ENCODE results near the gene ZFP64. TPM values are rescaled to one million over a fixed set of nuclear protein-coding genes. Genes with fewer than 3 reads are reported as not detected.

ZFP64 gene
- total and polyA plus RNA-seq, 10 donors, result 3.2 to 16.5 (median 11.2) TPM

DNA sequence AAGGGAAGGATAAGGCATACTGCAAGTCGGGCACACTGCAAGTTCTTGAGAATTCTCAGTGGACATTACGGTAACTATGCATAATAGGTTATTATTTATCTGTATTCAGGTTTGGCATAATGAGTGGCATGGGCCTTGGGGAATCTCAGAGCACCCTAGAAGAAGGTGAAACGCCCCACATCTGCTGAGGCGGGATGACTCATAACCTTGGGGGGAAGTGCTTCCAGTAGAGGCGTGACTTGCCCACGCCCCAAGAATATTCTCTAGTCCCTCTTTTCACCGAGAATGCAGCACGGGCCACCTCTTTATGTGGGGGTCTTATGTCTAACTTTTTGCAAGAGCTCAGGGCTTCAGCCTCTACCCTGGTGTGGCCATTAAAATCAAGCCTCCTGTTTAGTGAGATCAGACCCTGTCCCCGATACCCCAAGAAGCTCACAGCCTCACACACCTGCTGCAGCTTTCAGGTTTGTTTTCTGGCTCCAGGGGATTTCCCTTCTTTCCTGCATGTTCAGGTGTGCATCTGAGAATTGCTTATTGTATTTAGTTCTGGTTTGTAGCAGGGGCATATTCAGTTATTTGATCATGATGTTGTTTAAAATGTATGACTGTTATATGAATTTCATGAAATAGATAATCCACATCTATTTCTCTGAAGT lies 19.1 kb downstream of the ZFP64 start:
- 76 to 82% (median 77%) methylated on average over 9 of the region's 9 CpGs for WGBS, 5 donors
- H3K4me3 ChIP-seq, result no peak overlapping the region
- H3K36me3 ChIP-seq, result peaks cover 0 to 50% (median 5%) of the 10 kb centered on the region in 6 donors
- no peak overlapping the region for H3K27ac ChIP-seq
- no peaks in the 10 kb centered on the region for H3K4me1 ChIP-seq
- no peak for TF ChIP-seq POLR2AphosphoS5 (IDR thresholded peaks at IDR 0.05)
- TF ChIP-seq POLR2A (IDR thresholded peaks at IDR 0.05), result no peak
- no peak for TF ChIP-seq CTCF (IDR thresholded peaks at IDR 0.05 in 8 of 11, conservative IDR thresholded peaks at IDR 0.05 in 3 of 11)
- intact Hi-C loops (cut with DNase I; ENCODE audit: low total_unique reads), result no loop called here
- no peak for DNase-seq
- no peaks in the 10 kb centered on the region for H3K27me3 ChIP-seq (replicated peaks in 1 of 7)
- H3K9me3 ChIP-seq, result no peaks in the 10 kb centered on the region

- no peaks in the 10 kb centered on the region for H3K27me3 ChIP-seq (replicated peaks in 1 of 7)
- intact Hi-C loops (cut with DNase I; ENCODE audit: low total_unique reads), result no loop called here
- no peak overlapping the region for H3K4me3 ChIP-seq
- peaks cover 0 to 10% (median 8%) of the 10 kb centered on the region in 8 donors for H3K9me3 ChIP-seq
- H3K4me1 ChIP-seq, result no peaks in the 10 kb centered on the region
- 96 to 99% (median 97%) methylated on average over 8 of the region's 8 CpGs for WGBS, 5 donors
- DNase-seq, result no peak
- TF ChIP-seq POLR2AphosphoS5 (IDR thresholded peaks at IDR 0.05), result no peak
- TF ChIP-seq POLR2A (IDR thresholded peaks at IDR 0.05), result no peak
- no peak for TF ChIP-seq CTCF (IDR thresholded peaks at IDR 0.05 in 8 of 11, conservative IDR thresholded peaks at IDR 0.05 in 3 of 11)
- H3K27ac ChIP-seq, result no peak overlapping the region
- H3K36me3 ChIP-seq, result peaks cover 0 to 62% (median 7%) of the 10 kb centered on the region in 6 donors
Measured at GRCh38 chr20:52171025-52171424, 20.6 kb downstream of the ZFP64 start.

- no peak for DNase-seq
- no peak overlapping the region for H3K27ac ChIP-seq
- WGBS, 5 donors, result 77 to 94% (median 86%) methylated on average over 1 of the region's 1 CpG
- peaks cover 0 to 73% (median 30%) of the 10 kb centered on the region in 6 donors for H3K36me3 ChIP-seq
- no peak overlapping the region for H3K4me3 ChIP-seq
- peaks cover 0 to 17% (median 9%) of the 10 kb centered on the region in 8 donors for H3K9me3 ChIP-seq
- no peaks in the 10 kb centered on the region for H3K4me1 ChIP-seq
- intact Hi-C loops (cut with DNase I; ENCODE audit: low total_unique reads), result no loop called here
- H3K27me3 ChIP-seq (replicated peaks in 1 of 7), result no peaks in the 10 kb centered on the region
- no peak for TF ChIP-seq POLR2AphosphoS5 (IDR thresholded peaks at IDR 0.05)
- TF ChIP-seq POLR2A (IDR thresholded peaks at IDR 0.05), result no peak
- no peak for TF ChIP-seq CTCF (IDR thresholded peaks at IDR 0.05 in 8 of 11, conservative IDR thresholded peaks at IDR 0.05 in 3 of 11)
Measured at GRCh38 chr20:52168116-52168515, 23.5 kb downstream of the ZFP64 start.

DNA sequence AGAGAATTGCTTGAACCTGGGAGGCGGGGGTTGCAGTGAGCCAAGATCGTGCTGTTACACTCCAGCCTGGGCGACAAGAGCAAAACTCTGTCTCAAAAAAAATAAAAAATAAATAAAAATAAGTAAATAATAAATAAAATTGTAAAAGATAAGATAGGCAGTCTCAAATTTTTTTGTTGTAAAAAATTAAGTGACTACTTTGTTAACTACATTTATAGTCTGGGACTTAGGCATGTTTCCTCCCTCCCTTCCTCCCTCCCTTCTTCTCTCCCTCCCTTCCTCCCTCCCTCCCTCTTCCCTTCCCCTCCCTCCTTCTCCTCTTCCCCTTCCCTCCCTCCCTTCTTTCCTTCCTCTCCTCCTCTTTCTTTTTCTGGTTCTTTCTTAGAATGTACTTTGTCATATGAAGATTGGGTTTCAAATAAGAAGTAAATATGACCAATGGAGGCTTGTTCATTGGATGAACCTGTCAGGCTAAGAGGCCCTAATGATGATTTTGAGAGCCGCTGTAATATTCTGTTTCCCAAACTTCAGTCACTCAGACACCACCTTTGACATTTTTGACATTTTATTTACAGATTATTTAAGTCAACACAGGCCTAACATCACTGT lies 24.2 kb downstream of the ZFP64 start:
- TF ChIP-seq CTCF (IDR thresholded peaks at IDR 0.05 in 8 of 11, conservative IDR thresholded peaks at IDR 0.05 in 3 of 11) (no peak), POLR2A (IDR thresholded peaks at IDR 0.05) (no peak), POLR2AphosphoS5 (IDR thresholded peaks at IDR 0.05) (no peak)
- H3K36me3 ChIP-seq, result peaks cover 0 to 73% (median 31%) of the 10 kb centered on the region in 6 donors

More for the DNA sequence above, 24.2 kb downstream of the ZFP64 start:
- Histone ChIP-seq H3K9me3 (peaks cover 0 to 17% (median 9%) of the 10 kb centered on the region in 8 donors), H3K4me3 (no peak overlapping the region), H3K4me1 (no peaks in the 10 kb centered on the region), H3K27me3 (replicated peaks in 1 of 7) (no peaks in the 10 kb centered on the region), H3K27ac (no peak overlapping the region)
- intact Hi-C loops (cut with DNase I; ENCODE audit: low total_unique reads), result no loop called here
- no peak for DNase-seq
- WGBS, 5 donors, result 95 to 100% (median 99%) methylated on average over 4 of the region's 4 CpGs
